Erythroblast (primary cell): Measurements from ENCODE around the gene UBL4B.
"Not testable (repeated sequence)": the region's sequence is repeated elsewhere in the genome, so short reads cannot be mapped to it uniquely, and the experiment has no call there.

ENCODE experiments used
- DNase-seq, 2 experiments: peaks; one replicate each; lab custom pipeline; 2025; lab: John Stamatoyannopoulos, UW
- GATA1 ChIP-seq: IDR thresholded peaks from 2 replicates; pipeline ENCODE4 v1.6.1; 2011; ENCODE audit warnings: low read depth, mild to moderate bottlenecking, control low read depth, low read length, moderate library complexity
- POLR2A ChIP-seq: IDR thresholded peaks from 2 replicates; pipeline ENCODE4 v1.6.1; 2011; ENCODE audit warnings: mild to moderate bottlenecking, low read length

Gene UBL4B

DNA sequence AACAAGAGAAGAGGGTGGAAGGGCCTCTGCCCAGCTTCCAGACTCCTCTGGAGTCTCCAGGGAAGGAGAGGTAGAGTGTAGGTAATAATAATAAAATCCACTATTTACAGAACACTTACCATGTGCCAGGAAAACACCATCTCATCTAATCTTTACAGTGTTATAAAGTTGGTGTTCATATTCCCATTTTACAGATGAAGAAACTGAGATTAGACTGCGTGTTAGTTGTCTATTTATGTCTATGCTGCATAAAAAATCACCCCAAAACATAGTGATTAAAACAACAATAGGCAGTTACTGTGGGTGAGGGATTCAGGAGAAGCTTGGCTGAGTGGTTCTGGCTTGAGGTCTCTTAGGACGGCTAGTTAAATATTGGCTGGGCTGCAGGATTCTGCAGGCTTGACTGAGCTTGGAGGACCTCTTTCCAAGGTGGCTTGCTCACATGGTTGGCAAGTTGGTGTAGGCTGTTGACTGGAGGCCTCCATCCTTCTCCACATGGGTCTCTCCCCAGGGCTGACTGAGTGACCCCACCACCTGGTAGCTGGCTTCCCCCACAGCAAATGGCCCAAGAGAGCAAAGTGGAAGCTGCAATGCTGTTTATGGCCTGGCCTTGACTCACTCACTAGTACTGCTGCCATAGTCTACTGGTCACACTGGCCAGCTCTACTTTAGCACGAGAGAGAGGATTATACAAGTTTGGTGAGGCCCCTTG lies 35.3 kb upstream of the UBL4B start:
- DNase-seq = no peak
- no peak for TF ChIP-seq GATA1
- TF ChIP-seq POLR2A = no peak

DNA sequence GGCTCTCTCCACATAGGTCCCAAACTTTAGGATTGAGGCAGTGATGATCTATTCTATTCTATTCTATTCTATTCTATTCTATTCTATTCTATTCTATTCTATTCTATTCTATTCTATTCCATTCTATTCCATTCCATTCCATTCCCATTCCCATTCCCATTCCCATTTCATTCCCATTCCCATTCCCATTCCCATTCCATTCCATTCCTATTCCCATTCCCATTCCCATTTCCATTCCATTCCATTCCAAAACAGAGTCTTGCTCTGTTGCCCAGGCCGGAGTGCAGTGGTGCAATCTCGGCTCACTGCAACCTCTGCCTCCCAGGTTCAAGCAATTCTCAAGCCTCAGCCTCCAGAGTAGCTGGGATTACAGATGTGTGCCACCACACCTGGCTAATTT lies 32.2 kb upstream of the UBL4B start:
- DNase-seq = not testable (repeated sequence)

DNA sequence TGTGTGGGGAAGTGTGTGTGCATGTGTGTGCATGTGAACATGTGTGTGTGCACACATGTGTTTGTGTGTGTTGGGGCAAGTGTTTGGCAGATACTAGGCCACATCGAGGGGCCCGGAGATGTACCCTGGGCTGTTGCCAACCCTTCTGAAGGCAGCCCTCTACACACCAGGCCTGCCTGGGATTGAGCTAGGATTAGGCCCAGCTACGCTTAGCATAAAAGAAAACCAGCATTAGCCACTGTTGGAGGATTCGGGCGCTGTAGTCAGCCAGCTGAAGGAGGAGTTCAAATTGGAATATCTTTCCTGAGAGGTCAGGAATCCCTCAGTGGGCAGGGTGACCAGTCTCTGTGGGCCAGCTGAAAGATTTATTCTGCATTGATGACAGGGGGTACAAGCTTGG lies 31.2 kb upstream of the UBL4B start:
- DNase-seq = no peak
- TF ChIP-seq POLR2A = no peak
- no peak for TF ChIP-seq GATA1

DNA sequence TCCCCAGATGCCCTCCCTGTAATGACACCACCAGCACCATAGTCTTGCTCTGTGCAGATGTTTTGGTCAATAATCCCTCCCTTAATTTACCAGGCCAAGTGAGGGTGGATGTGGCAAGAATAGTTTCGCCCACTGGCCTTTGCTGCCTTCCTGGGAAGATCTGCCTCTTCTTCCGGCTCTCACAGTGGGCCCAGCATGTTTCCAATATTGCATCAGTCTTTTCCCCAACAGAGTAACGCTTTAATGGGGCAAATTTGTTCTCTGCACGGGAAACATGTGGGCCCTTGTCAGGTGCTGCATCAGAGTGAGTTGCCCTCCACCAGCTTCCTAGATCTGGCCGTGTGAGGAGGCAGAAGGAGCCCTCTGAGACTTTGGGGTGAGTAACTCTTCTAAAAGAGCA lies 29.8 kb upstream of the UBL4B start:
- no peak for DNase-seq
- TF ChIP-seq GATA1 = no peak
- TF ChIP-seq POLR2A = no peak

DNA sequence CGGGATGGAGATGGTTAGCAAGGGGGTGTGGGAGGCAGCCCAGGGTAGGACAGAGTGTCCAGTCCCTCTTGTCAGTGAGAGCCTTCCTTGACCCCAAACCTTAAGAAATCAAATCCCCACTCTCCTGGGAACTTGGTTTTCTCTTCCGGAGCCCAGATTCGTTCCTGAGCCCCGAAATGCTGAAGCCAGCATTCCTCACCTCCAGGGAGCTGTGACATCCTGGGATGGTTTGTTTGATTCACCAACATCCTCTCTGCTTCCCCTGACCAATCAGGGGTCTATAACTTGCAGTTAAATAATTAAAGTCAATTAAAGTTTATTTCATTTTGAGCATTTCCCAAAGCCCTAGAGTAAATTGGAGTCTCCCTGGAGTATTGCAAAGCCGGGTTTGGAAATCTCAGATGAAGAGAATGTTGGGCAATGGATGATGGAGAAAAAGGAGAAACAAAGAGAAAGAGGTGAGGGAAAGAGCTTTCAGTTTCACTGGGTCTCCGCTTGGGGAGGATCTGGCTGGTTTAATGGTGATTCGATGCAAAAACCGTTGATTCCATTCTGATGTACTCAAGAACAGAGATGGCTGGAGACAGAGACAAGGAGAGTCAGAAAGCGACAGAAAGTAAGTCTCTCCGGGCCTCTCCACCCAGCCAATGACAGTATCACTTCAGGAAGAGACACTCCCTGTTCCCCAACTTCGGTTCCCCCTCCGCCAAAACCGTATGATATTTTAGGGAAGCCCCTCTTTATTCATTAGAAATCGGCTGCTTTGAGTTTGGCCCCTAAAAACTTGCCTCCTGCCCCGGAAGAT lies 29.0 kb upstream of the UBL4B start:
- no peak for DNase-seq

DNA sequence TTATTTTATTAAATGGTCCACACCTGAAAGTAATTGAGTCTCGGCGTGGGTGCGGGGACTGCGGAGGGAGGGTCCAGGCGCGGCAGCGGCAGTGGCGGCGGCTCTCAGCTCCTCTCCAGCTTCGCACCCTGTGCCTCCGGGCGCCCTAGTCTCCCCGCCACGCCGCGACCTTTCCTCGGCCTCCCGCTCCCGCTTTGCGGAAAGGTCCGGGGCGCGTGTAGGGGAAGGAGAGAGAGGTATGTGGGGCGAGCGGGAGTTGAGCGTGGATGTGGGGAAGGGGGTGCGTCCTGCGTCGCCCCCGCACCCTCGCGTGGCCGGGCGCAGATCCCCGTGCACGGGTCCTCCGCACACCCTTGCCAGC lies 28.4 kb upstream of the UBL4B start:
- TF ChIP-seq POLR2A (no peak), GATA1 (no peak)
- no peak for DNase-seq

More for the DNA sequence above, 29.0 kb upstream of the UBL4B start:
- TF ChIP-seq GATA1 (no peak), POLR2A (no peak)

DNA sequence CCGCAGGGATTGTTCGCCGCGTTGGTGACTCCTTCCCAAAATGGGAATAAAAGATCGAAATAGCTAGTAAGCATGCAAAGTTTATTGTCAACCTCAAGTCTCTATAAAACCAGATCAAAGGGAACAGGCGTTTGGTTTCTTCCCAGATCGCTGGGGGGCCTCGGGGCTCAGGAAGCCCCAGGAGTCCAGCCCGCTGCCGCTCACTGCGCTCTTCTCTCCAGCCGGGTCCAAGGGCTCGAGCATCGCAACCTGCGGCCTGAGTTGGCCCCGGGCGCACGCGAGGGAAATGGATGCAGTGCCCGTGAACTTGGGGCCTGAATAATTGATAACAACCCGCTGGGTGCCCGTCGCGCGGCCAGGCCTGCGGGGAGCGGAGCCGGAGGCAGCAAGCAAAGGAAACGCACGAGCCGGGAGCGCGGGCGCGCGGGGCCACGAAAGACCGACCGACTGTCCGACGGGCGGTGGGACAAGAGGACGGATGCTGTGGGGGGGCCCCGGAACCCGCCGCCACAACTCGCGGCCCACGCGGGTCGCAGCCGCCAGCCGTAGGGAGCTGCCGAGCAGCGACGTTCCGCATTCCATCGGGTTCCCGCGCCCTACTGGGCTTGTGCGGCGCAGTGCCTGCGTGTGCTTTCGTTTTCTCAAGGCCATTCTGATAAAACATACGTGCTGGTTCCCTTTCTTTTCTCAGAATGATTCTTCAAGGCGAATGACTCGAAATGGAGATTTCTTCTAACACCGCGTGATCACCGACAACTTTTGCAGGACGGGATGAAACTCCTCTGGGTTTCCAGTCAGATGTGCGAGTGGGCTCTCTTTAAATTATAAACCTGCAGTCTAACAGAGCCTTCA lies 27.8 kb upstream of the UBL4B start:
- peak; percentile 18 to 32 for DNase-seq
- no peak for TF ChIP-seq GATA1
- TF ChIP-seq POLR2A = no peak

DNA sequence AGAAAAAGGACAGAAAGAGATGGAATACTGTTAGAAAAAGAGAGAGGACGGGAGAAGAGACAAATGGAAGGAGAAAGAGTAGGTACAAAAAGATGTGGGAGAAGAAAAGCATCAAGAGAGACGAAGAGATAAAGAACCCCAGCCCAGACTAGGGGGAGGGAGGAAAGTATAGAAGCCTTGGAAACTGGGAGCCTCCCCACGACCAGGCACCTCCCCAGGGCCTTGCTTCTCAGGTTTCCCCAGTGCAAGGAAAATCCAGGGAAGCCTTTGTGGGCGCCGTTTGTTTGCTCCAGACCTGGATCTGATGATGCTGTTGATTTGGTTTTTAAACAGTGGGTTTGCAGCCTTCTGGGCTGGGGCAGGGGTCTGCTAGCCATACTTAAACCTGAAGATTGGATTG lies 26.6 kb upstream of the UBL4B start:
- TF ChIP-seq POLR2A (no peak), GATA1 (no peak)
- DNase-seq = no peak

DNA sequence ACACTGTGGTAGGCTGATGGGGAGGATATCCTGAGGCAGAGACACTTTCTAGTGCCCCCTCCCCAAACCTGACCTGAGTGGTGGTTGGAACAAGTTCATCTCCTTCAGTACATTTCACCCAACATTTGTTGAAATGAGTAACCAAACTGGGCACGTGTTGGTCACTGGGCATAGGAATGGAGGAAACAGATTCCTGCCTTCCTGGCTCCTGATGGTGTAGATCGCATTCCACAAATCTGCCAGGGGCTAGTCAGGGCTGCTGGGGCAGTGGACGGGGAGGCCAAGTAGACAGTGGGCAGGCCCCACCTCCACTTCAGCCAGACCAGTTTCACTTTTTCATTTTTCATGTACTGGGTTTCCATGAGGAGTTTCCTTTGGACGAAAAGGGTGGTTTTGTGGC lies 25.3 kb upstream of the UBL4B start:
- no peak for TF ChIP-seq POLR2A
- no peak for TF ChIP-seq GATA1
- no peak for DNase-seq

DNA sequence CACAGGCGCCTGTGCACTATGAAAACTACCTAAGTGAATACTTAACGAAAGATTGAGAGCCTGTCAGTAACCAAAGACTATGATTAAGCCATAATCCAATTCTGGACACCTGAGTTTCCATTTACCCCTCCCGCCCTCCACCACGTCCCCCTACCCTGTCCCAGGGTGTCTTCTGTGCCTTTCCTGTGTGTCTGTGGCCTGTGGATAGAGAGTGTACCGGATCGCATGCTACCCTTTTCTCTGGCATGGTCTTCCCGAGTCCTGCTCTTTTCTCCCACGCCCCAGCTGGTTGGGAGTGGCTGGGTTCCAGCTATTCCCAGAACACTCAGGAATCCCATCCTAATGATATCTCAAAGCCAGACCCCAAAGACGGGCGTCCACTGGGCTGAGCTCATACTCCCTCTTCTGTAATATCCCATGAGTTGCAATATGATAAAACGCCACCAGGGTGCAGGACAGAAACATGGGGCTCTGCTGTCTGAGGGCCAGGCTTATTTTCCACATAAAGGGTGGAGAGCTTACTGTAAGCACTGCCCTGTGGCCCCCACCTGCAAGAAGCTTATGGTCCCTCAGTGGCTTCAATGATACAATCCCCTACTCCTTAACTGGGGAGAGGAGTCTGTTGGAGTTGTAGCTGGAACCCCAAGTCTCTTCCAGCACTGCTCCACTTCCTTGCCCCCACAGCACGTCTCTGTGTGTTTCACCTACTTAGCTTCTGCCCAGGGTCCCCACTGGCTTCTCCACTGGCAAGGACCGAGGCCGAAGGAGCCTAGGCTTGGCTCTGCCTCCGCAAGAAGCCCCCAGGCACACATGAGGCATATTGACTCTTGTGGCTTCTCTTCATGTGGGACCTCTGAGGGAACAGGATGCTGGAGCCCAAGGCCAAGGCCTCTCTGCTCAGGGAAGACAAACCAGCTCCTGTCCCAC lies 24.2 kb upstream of the UBL4B start:
- no peak for TF ChIP-seq GATA1
- TF ChIP-seq POLR2A = no peak
- peak; percentile 46 to 66 for DNase-seq

DNA sequence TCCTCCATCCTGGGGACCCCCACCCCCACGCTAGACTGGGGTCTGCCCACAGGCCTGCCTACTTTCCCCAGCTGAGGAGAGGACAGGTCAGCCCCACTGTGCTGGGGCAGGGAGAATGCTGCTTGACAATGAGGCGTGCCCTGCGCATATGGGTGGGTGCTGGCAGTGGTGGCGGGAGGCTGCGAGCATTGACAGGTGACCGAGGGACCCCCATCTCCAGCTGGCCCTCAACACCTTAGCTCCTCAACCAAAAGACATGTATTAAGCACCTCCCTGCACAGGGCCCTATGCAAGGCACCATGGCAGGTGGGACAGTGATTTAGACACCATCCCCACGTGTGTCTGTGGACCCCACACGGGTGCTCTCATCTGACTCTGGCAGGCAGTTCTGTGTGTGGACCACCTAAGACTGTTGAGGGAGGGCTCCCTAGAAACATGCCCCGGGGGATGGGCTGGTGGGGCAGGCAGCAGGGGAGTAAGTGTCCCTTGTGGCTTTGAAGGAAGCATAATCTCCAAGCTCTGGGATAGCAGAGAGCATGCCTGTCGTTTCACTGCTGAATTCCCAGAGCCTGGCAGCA lies 23.4 kb upstream of the UBL4B start:
- DNase-seq = no peak
- TF ChIP-seq POLR2A = no peak
- TF ChIP-seq GATA1 = no peak

DNA sequence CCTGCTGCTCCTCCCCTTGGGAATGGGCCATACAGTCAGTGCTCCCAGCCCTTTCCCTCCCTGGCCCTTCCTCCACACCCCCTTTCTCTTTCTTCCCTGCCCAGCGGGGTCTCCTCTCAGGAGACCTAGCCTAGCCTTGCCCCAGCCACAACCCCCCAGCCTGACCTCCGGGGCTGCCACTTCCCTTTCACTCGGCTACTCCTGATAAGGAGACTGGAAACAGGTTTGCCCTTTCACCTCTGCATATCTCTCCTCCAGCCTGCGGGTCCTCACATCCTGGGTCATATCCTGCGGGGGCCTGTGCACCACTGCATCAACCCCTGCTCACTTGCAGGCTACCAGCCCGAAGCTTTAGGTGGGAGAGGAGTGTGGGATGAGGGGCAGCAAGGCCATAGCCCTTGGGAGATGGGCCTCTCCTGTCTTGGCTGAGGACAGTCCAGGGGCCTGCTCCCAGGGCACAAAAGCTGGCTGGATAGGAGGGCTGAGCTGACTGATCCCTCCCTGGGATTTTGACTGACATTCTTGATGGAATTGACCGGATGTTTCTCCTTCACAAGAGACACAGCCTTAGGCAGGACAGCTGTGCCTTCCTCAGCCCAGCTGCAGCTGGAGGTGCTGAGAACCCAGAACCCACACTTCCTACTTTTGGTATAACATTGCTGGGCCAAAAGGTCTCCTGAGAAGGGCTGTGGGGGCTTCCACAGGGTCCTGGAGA lies 22.5 kb upstream of the UBL4B start:
- TF ChIP-seq GATA1 = no peak
- no peak for TF ChIP-seq POLR2A
- DNase-seq = no peak
